ENCODE results near the gene PLIN5. TPM values are rescaled to one million over a fixed set of nuclear protein-coding genes. Genes with fewer than 3 reads are reported as not detected.

Gene PLIN5
- total and polyA plus RNA-seq, 10 of the 15 experiments (the other 5 are each of a cell fraction or from before 2014, with no cell fraction given) = 0.15 to 0.33 TPM; not detected in 8

- Histone ChIP-seq H3K27me3 (replicated peaks in 1 of 2; ENCODE audit: control insufficient read depth in 2 of 2, insufficient read depth in 2 of 2, low read length in 1 of 2) (peaks cover 6 to 8% of the 10 kb centered on the region in 2 experiments), H3K9me3 (replicated peaks; ENCODE audit: control insufficient read depth, insufficient read depth, low read length) (no peaks in the 10 kb centered on the region), H3K4me2 (ENCODE audit: control insufficient read depth, insufficient read depth) (no peak overlapping the region), H3K4me3 (no peak overlapping the region), H4K20me1 (ENCODE audit: control insufficient read depth, insufficient read depth) (no peaks in the 10 kb centered on the region), H3K9ac (ENCODE audit: control insufficient read depth, insufficient read depth, low read length) (no peak overlapping the region), H3K36me3 (ENCODE audit: control insufficient read depth in 2 of 2, insufficient read depth in 2 of 2, low read length in 1 of 2) (no peaks in the 10 kb centered on the region), H3K27ac (ENCODE audit: control insufficient read depth, insufficient read depth) (no peak overlapping the region), H2AFZ (ENCODE audit: control insufficient read depth, low read depth, low read length) (no peak overlapping the region), H3K4me1 (ENCODE audit: control insufficient read depth, insufficient read depth, low read length) (no peaks in the 10 kb centered on the region), H3K79me2 (ENCODE audit: control insufficient read depth, insufficient read depth, low read length) (no peaks in the 10 kb centered on the region)
- ChIA-PET SMC1A (ENCODE audit: uncharacterized antibody, unreplicated experiment) (no interaction called here), RAD21 (ENCODE audit: unreplicated experiment) (interaction anchor here (0.7 kb wide), 1 partner anchor 54 kb away, joined by 4 read pairs; no protein-coding TSS in a partner anchor), CTCF (interaction anchor here (1.5 kb wide), 1 partner anchor 57 kb away, joined by 5 read pairs; no protein-coding TSS in a partner anchor), POLR2A (interaction anchor here (1.0 kb wide), 1 partner anchor 17 kb away, joined by 3 read pairs; no protein-coding TSS in a partner anchor)
- in situ Hi-C loops (cut with MboI) (no loop called here), intact Hi-C loops (cut with micrococcal nuclease; ENCODE audit: unreplicated experiment) (no loop called here)
- BruUV-seq (replicated peaks) = no TSS peak
- ATAC-seq (no peak), DNase-seq (ENCODE audit: low read depth, low spot score) (no peak), FAIRE-seq (no peak)
- no peak for TF ChIP-seq TBL1XR1 (IDR thresholded peaks at IDR 0.05; ENCODE audit: low read depth, low read length)
- no peak for TF ChIP-seq CBX5 (IDR thresholded peaks at IDR 0.05; ENCODE audit: low read depth)
- TF ChIP-seq USF1 (IDR thresholded peaks at IDR 0.05; ENCODE audit: borderline replicate concordance, extremely low read length, insufficient read depth, low read depth, low read length) = peak; percentile 24
- WGBS (ENCODE audit: insufficient coverage, insufficient replicate concordance, low lambda C conversion rate, missing lambda C conversion rate) = 10% methylated on average over 31 of the region's 50 CpGs
These were observed 45.2 kb upstream of the PLIN5 start for GRCh38 chr19:4580021-4580901.

- H3K27ac ChIP-seq (ENCODE audit: control insufficient read depth, insufficient read depth) = no peak overlapping the region
- no peak overlapping the region for H2AFZ ChIP-seq (ENCODE audit: control insufficient read depth, low read depth, low read length)
- WGBS (ENCODE audit: insufficient coverage, insufficient replicate concordance, low lambda C conversion rate, missing lambda C conversion rate) = 35% methylated on average over 8 of the region's 8 CpGs
- ATAC-seq = no peak
- ChIA-PET CTCF (interaction anchor here (1.5 kb wide), 1 partner anchor 57 kb away, joined by 5 read pairs; no protein-coding TSS in a partner anchor), SMC1A (ENCODE audit: uncharacterized antibody, unreplicated experiment) (interaction anchor here (0.8 kb wide), 1 partner anchor 11 kb away, joined by 3 read pairs; no protein-coding TSS in a partner anchor), RAD21 (ENCODE audit: unreplicated experiment) (no interaction called here), POLR2A (interaction anchor here (1.0 kb wide), 1 partner anchor 18 kb away, joined by 3 read pairs; no protein-coding TSS in a partner anchor)
- intact Hi-C loops (cut with micrococcal nuclease; ENCODE audit: unreplicated experiment) (no loop called here), in situ Hi-C loops (cut with MboI) (loop anchor here (5.0 kb wide), 1 partner anchor 58 kb away; the partner anchor contains the start of gene TNFAIP8L1)
- no peaks in the 10 kb centered on the region for H4K20me1 ChIP-seq (ENCODE audit: control insufficient read depth, insufficient read depth)
- H3K9me3 ChIP-seq (replicated peaks; ENCODE audit: control insufficient read depth, insufficient read depth, low read length) = no peaks in the 10 kb centered on the region
- no TSS peak for BruUV-seq (replicated peaks)
- TF ChIP-seq RAD21 (IDR thresholded peaks at IDR 0.05; ENCODE audit: insufficient read depth, low read depth, low read length) = no peak
- no peak for TF ChIP-seq BRCA1 (IDR thresholded peaks at IDR 0.05; ENCODE audit: low read depth, low read length)
- TF ChIP-seq CBX5 (IDR thresholded peaks at IDR 0.05; ENCODE audit: low read depth) = no peak
- TF ChIP-seq FOS (IDR thresholded peaks at IDR 0.05; ENCODE audit: borderline replicate concordance, extremely low read depth, insufficient read length) = no peak
- no peak overlapping the region for H3K9ac ChIP-seq (ENCODE audit: control insufficient read depth, insufficient read depth, low read length)
- no peaks in the 10 kb centered on the region for H3K4me1 ChIP-seq (ENCODE audit: control insufficient read depth, insufficient read depth, low read length)
- H3K4me3 ChIP-seq = no peak overlapping the region
- H3K27me3 ChIP-seq (replicated peaks in 1 of 2; ENCODE audit: control insufficient read depth in 2 of 2, insufficient read depth in 2 of 2, low read length in 1 of 2) = peaks cover 6 to 7% of the 10 kb centered on the region in 2 experiments
- H3K4me2 ChIP-seq (ENCODE audit: control insufficient read depth, insufficient read depth) = no peak overlapping the region
- no peak for FAIRE-seq
- no peaks in the 10 kb centered on the region for H3K79me2 ChIP-seq (ENCODE audit: control insufficient read depth, insufficient read depth, low read length)
- no peak for DNase-seq (ENCODE audit: low read depth, low spot score)
- no peaks in the 10 kb centered on the region for H3K36me3 ChIP-seq (ENCODE audit: control insufficient read depth in 2 of 2, insufficient read depth in 2 of 2, low read length in 1 of 2)
These were observed 44.4 kb upstream of the PLIN5 start for GRCh38 chr19:4579389-4579788.
